GM19023 (cell line): ENCODE measurements around the gene FARS2.

Source experiments
- ATAC-seq: cut with Tn5 transposase; IDR thresholded peaks from one replicate; pipeline ENCODE4 v1.9.1; 2021; ENCODE audit warnings: mild to moderate bottlenecking, moderate library complexity; ENCODE audit not compliant: unreplicated experiment

Gene FARS2

DNA sequence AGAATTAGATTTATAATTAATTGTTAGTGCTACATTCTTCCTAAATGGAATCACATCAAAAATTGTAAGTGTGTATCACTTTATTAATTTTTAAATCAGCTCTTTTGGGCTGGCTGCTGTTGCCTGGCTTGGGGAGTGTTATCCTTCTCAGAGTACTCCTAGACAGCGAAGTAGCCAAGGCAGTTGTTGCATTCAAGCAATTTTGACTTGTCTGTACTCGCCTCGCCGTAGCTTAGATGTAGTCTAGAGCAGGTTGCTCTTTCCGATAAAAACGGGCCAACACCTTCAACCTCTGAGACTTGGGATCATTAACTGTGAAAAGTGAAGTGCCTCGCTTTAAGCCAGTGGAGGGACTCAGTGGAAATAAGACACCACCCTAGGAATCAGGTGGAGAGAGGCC lies 151.3 kb downstream of the FARS2 start:
- no peak for ATAC-seq

DNA sequence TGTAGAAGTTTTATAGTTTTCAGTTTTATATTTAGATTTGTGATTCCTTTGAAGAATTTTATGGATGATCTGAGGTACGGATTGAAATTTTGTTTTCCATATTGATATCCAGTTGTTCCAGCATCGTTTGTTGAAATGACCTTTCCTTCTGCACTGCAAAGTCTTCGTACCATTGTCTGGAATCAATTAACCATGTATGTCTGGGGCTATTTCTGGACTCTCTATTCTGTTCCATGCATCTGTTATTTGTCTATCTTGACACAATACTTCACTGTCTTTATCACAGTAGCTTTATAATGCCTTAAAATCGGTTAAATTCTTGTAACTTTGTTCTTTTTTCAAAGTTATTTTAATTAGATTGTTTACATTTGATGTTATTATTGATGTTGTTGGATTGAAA lies 154.9 kb downstream of the FARS2 start:
- no peak for ATAC-seq

- ATAC-seq: no peak
These were observed 161.1 kb downstream of the FARS2 start for GRCh38 chr6:5422321-5422915.

GRCh38 chr6:5423251-5423650 lies 161.9 kb downstream of the FARS2 start:
- ATAC-seq: no peak

DNA sequence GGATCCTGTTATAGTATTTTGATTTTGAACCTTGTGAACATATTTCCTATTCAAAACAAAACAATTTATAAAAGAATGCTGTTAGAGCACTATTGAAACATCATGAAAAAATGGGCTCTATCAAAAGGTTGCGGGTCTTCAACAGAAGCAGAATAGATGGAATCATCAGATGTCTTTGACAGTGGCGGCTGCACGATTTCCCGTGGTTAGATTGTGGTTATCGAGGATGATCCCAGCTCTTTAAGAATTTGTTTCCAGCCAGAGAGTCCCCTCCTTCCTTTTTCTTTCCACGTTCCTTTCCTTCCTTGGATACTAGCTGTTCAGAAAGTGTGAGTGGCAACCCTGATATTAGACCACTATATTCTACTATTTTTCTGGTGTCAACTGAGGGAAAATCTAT lies 163.4 kb downstream of the FARS2 start:
- ATAC-seq: no peak

- no peak for ATAC-seq
These were observed 164.0 kb downstream of the FARS2 start for GRCh38 chr6:5425267-5425666.

- no peak for ATAC-seq
These were observed 164.5 kb downstream of the FARS2 start for GRCh38 chr6:5425797-5426196.

DNA sequence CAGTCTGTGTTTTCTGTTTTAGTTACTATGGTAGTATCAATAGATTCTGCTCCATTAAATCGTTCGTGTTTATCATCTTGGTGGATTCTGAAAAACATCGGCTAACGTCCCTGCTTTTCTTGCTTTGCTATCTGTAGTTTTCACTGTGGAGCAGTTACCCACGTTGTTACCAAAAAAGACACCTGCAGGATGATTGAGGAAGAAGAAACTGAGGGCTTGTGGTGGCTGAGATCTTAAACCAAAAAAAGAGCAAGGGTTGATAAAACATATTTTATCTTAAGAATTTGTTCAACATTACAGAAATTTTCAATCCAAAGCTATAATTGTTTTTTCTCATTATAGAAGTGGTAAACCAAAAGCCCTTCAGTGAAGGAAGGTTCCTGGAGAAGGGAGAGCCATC lies 166.3 kb downstream of the FARS2 start:
- ATAC-seq: no peak

- ATAC-seq: no peak
These were observed 172.0 kb downstream of the FARS2 start for GRCh38 chr6:5433324-5433723.

DNA sequence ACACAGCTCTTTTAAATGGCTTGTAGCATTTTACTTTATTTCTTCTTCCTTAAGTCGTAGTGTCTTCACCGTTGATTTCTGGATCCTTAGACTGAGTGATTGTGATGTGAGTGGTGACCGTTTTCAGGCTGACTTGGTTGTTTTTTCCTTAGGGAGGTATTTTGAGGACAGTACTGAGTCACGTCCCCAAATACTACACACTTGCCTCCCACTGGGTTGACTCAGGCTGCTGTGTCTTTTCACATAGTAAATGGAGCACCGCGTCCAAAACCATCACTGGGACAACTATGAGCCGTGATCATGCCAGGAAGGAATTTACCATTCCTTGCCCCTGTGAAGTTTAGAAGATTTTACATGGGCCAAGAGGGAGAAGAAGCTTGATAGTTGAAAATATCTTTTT lies 174.1 kb downstream of the FARS2 start:
- no peak for ATAC-seq

DNA sequence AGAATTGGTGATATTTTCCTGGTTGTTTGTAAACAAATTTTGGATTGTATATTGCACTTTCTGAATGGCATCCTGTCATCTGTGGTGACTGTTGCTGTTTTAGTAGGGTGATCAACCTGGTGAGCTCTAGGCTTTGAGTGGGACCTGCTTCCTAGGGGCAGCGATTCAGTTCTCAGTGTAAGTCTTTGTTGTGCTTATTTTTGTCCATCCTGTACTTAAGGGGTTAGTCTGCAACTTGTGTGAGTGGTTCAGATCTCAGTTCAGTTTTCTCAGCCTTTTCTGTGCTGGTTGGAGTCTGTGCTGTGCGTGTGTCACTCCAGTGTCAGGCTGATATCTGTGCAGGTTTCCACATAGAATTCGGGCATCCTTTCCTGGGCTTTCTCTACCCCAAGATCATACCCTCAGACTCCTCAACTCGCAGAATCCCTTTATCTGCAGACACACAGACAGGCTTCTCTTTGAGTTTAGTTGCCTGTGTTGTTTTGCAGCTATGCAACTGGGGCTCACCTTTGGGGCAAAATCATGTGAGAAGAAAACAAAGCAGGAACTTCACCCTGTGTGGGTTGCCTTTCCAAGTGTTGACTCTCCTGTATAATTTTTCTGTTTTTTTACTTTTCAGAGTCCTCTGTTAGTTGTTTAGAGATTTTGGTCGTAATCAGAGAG lies 177.7 kb downstream of the FARS2 start:
- no peak for ATAC-seq

- no peak for ATAC-seq
These were observed 178.4 kb downstream of the FARS2 start for GRCh38 chr6:5439749-5440148.

DNA sequence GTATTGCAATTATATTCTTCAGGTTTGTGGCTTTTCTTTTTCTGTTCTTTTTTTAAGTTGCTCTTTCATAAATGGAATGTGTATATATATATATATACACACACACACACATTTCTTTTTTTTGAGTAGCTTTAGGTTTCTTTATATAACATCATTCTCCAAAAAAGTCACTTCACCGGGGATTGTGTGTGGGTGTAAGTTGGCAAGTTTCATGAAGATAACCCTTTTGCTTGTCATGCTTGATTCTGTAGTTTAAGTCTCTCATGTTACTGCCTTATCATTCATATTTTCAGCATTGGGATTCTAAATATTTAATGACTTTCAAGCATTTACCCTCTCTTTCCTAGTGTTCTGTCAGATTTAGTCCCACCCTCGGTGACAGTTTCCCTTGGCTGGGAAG lies 181.0 kb downstream of the FARS2 start:
- ATAC-seq: no peak

GRCh38 chr6:5442916-5443315 lies 181.6 kb downstream of the FARS2 start:
- no peak for ATAC-seq

DNA sequence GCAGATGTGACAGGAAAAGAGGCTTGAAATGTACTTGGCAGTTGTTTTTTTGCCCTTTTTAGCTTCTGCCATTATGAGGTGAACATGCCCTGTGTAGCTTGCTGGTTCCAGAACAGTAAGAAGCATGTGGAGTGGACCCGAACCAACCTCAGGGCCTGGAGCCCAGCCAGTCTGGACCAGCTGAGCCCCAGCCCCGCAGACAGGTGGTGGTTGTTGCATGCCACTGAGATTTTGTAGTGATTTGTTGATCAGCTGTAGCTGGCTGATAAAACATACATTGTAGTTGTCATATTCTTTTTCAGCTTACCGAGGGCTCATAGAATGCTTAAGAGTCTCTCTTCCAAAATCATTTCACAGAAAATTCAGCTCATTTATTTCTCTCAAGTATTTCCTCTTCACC lies 182.2 kb downstream of the FARS2 start:
- no peak for ATAC-seq

DNA sequence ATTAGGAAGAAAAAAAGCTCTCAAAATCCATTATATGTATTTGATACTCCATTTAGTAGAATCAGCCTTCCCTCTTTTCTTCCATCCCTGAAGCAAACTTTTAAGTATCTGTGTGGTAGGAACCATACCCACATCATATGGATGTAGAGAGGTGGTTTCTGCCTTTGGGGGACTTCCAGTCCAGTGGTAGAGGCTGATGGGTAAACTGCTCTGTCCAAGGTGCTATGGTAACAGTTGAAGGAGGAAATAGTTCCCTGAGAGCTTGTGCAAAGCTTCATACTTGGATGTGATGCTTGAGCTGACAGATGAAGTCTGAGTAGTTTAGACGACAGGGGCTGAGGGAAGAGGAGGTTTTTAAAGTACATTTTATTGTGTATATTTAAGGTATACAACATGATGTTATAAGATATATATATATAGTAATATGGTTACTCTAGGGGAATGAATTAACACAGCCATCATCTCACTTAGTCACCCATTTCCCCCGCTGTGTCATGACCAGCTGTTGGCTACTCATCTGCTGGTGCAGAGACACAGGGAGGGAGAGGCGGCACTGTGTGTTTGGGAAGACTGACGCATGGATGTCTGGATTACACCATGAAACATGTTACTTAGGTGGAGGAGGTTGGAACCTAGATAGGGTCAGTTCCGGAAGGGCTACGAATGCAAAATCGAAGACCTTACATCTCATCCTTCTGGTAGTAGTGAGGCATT lies 185.2 kb downstream of the FARS2 start:
- no peak for ATAC-seq

GRCh38 chr6:5447921-5448320 lies 186.6 kb downstream of the FARS2 start:
- ATAC-seq: no peak

DNA sequence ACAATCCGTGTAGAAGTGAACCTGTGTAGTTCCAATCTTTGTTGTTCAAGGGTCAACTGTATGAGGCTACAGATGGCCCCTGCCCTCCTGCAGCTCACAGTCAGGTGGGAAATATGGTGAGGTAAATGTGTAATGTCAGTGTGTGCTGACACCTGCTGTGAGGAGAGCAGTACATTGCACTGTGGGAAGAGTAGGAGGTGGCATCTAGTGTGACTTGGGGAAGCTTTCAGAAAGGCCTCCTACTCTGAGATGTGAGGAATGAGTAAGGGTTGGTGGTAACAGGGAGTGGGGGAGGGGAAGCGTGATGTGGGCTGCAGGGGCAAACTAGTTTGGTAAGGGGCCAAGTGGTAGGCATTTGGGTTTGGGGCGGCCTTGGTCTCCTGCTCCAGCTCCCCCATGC lies 188.8 kb downstream of the FARS2 start:
- ATAC-seq: no peak

DNA sequence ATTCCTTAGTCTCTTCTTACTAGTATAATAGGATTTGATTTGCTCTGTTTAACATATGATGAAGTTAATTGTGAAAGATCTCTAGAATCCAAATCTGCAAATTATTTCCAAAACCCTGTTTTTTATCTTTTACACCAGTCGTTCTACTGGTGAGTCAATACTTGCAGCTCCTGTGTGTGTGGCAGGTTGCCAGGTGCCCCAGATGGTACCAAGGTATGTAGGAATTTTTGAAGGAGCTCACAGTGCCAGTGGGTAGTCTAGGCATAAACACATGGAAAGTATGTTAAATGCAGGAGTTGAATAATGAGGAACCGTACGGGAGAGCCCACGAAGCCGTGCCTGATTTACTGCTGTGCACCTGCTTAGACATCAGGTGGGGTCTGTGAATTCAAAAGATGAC lies 192.2 kb downstream of the FARS2 start:
- no peak for ATAC-seq

DNA sequence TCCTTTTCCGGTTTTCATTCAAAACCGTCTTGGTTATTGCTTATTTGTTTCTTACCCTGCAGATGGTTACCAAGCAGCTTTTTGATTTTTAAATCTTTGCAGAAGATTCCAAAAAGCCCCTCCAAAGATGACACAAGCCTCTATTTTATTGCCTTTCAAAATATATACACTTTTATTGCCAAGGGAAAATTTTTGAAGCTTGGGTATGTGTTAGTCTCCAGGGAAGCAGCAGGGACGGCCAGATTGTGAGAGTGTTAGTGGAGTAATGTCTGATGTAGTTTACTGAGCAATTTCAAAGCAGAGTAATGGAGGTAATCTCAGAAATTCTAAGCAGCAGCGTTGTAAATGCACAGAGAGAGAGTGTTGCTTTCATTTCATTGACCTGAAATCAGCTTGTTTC lies 193.8 kb downstream of the FARS2 start:
- no peak for ATAC-seq

GRCh38 chr6:5457041-5457440 lies 195.7 kb downstream of the FARS2 start:
- ATAC-seq: no peak

- no peak for ATAC-seq
These were observed 196.8 kb downstream of the FARS2 start for GRCh38 chr6:5457983-5458683.
